HG02973 (cell line): ENCODE measurements around the gene SMNDC1.

ENCODE experiments used
- ATAC-seq: cut with Tn5 transposase; IDR thresholded peaks from one replicate; pipeline ENCODE4 v1.9.1; 2021; ENCODE audit warnings: moderate library complexity; ENCODE audit not compliant: unreplicated experiment

The SMNDC1 gene

DNA sequence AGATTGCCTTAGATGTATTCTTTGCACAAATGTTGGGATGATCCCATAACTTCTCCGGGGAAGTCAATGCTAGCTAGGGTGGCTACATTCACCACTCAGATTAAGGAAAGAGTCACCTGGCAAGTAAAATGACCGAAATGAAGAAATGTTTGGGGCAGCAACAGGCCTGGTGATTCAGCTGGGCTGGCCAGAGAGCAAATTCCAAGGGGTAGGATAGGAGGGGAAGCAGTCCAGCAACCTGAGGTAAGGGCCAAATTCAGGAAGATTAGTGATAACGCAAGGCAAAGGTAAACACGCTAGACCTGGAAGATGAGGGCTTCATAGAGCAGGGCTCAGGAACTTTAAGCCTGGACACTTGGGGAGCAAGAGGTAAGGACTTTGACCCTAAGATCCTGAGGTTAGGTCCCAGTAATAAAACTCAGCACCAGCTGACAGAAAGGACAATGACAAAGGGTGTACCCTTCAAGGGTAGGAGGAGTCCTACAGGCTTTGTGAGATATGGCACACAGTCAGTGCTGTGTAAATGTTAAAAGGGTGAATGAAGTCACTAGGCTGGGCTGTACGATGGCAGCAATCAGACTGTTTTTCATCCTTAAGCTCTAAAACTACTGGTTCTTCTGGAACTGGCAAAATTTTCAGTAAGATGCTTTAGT lies 22.7 kb upstream of the SMNDC1 start:
- ATAC-seq = no peak

DNA sequence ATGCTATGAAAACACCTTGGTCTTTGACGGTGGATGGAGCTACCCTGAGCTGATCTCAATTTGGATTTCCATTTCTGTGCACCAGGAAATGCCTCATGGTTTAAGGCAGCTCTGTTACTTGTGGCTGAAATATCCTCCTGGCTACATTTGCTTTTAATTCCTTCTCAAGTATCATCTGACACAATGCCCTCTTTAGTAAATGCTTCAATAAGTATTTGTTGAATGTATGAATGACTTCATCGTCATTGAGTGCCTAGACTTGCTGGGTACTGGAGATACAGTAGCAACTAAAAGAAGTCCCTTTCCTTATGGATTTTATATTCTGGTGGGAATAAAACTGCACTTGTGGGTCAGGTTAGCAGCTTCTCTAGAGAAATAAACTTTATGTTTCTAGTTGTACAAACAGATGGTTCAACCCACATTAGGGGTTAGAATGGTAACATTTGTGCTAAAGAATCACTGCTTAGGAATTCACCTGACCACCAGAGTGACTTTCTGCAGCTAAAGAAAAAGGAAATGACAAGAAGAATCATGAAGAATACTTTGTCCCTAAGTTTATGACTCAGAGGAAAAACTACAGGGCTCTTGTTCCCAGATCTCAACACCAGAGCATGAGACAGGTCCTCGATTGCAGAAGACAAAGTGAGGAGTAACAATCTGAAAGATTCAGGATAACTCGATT lies 21.8 kb upstream of the SMNDC1 start:
- no peak for ATAC-seq

DNA sequence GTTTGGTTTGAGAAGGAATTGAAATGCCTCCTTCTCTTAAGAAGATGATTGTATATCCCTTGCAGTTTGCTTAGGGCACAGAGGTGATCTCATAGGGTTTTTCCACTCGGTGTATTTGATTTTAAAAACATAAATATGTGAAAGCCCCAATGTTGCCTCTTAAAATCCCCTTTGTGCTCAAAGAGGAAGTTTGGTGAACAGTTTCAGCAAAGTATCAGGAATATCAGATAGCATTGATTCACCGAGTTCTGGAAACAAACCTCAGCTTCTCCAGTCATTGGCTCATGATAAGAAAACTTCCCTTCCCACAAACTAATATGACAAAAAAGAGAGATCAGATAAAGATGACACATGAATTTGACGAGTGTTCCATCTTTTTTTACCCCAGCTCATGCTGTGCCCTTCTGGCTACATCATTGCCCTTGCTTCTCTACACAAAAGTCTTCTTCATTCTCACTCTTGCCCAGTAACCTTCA lies 20.1 kb upstream of the SMNDC1 start:
- no peak for ATAC-seq

DNA sequence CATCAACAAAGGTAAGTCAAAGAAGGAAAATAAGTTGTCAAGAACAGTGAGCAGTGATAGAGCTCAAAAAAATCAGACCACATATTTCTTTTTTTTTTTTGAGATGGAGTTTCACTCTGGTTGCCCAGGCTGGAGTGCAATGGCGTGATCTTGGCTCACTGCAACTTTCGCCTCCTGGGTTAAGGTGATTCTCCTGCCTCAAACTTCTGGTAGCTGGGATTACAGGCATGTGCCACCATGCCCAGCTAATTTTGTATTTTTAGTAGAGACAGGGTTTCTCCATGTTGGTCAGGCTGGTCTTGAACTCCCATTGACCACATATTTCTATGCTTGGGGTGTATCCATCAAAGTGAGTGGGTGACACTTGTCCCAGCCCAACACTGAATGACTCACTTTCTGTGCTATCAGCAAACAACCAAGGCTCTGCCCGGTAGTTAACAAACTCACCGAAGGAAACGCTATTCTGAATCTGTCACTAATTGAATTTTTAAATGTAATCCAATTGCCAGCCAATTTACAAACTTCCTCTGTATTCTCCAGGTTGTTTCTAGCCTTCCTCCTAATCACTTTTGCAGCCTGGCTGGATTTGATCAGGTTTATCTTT lies 19.6 kb upstream of the SMNDC1 start:
- no peak for ATAC-seq

DNA sequence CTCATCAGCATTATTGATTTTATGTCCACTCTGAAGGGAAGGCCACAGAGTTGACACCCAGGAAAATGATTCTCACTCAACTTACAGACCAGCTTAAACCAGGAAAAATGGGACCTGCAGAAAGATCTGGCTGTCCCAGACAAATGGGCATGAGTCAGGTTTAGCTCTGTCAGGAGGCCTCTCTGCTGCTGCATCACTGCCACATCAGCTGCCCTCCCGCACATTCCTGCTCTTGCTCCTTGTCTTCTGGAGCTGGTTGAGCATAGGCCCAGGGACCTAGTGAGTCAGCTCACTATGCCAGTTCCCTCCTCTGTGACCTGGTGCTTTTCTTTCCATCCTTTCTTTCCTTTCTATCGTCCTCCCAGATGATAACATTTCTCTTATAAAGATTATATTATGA lies 18.8 kb upstream of the SMNDC1 start:
- no peak for ATAC-seq

DNA sequence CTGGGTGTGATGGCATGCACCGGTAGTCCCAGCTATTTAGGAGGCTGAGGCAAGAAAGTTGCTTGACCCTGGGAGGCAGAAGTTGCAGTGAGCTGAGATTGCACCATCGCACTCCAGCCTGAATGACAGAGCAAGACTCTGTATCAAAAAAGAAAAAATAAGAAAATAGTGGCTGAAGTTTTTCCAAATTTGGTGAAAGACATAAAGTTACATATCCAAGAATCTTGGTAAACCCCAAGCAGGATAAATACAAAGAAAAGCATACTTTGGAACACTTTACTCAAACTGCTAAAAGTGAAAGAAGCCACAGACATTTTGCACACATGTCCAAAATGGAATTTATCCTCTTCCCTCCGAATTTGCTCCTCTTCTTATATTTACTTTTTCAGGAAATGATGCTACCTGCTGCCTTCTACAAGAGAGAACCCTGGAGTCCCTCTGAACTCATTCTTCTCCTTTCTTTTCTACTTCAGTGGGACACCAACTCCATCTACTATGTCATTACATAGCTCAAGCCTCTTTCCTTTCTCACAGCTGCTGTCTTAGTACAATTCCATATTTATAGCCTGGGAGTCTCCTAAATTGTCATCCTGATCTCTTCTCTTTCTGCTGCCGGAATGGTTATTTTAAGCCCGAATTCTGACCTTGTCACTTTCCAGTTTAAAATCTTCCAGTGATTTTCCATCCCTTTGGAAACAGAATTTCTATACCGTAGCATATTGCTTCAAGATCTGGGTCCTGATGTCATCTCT lies 17.3 kb upstream of the SMNDC1 start:
- ATAC-seq = no peak

DNA sequence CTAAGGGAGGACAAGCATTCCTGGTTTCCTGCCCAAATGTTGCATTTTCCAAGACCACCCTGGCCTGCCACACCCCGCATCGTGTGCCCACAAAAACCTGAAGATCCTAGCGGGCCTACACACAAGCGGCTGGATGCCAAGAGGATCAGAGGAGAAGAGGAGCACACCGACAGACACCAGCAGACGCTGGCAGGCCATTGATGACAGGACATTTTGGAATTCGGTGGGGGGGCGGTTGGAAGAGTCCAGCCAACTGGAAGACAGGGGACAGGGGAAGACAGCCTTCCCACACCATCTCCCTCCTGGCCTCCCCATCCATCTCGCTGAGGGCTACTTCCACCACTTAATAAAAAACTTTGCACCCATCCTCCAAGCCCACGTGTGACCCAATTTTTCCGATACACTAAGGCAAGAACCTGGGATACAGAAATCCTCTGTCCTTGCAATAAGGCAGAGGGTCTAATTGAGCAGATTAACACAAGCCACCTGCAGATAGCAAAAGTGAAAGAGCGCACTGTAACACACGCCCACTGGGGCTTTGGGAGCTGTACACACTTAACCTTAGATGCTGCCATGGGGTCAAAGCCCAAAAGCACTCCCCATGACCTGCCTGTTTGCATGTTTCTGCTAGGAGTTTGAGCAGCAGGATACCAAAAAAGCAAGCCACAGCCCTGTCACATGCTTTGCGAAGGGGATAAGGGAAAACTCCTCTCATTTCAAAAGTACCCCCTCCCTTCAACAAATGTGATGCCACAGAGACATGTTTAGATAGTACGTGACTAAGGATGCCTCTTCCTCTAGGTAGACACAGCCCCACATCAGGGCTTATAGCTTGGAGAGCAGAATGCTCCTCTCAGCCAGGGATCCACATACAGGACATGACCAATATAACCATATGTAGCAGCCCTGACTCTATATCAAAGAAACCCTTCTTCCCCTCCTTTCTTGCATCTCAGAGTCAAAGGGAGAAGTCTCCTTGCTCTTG lies 13.4 kb upstream of the SMNDC1 start:
- no peak for ATAC-seq

DNA sequence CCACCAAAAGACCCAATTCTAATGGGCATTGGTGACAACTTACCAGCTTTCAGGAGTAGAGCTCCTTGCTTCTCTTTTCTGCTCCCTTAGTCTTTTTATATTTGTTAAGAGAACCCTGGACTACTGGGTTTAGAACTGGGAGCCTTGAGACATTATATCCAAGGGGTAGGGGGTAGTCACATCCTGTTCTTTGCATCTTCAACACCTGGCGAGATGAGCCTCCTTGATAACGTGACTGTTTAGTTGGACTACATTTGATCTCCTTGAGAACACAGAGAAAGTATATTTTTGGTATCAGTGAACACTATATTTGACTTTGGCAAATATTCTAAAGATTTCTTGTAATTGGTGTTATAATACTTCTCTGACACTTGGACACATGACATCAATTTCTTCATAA lies 9.0 kb upstream of the SMNDC1 start:
- no peak for ATAC-seq

DNA sequence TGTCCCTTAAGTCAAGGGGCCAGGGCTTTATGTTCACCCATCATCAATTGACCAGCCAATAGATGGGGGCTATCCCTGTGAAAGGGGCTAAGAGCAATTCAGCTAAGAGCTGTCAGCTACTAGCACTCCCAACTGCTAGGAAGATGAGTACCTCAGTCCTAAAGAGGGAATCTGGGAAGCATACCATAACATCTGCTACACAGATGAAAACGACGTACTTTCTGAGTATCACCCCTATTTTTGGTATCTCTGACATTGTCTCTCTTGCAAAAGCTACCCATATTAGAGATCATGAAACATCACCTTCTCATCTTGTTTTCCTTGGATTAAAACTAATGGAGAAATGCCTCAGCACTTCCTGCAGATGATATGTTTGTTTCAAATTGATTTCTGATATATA lies 7.5 kb upstream of the SMNDC1 start:
- no peak for ATAC-seq

DNA sequence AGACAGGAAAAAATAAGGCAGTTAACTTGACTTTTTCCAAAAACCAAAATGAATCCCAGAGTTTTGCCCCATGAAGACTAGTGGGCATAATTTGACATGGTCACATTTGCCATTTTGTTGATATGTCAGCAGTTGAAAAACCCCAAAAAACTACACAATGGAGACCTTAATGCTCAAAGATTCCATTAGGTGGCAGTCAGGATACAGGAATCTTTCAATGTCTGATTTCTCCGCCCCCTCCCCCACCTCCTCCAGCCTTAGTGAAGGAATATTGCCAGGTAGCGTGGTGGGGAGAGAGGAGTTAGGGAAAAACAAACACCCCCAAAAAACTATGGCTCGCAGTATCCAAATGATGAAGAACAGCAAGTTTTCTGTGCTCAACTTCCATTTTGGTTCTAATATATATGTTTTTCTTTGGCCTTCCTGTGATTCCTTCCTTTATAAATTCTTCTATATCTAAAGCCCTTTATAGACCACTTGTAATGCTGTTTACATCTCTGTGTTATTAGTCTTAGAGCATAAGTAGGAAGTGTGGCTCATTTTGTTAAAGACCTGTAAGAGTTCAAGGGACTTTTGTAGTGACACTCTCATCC lies 6.7 kb upstream of the SMNDC1 start:
- ATAC-seq = no peak

DNA sequence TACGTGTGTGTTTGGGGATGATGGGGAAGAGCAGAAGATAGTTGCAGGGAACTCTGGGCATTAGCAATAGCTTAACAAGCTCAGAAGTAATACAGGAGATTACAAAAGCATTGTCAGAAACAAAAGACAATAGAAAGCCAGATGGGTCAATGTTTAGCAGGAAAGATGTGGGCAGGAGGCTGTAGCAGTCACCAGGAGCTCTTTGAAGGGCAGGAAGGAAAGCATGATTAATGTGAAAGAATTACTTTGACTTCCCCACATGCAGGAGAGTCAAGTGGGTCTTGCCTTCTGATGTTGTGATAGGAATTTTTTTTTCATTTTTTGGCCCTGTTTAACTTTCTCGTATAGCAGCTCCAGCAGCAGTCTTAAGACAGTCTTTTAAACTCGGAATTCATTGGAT lies 6.0 kb upstream of the SMNDC1 start:
- no peak for ATAC-seq

DNA sequence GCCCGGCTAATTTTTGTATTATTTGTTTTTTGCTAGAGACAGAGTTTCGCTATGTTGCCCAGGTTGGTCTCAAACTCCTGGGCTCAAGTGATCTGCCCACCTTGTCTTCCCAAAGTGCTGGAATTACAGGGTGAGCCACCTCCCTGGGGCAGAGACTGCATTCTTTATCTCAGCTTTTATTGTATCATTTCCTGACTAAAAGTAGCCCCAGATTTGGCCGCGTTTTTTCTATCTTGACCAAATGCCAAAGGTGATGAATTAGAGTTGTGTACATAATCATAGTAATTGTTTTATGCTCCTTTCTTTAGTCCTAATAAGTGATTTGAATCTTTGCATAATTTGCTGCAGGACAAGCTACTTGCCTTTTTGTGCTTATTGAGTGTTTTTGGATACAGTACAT lies 3.1 kb upstream of the SMNDC1 start:
- ATAC-seq = no peak

DNA sequence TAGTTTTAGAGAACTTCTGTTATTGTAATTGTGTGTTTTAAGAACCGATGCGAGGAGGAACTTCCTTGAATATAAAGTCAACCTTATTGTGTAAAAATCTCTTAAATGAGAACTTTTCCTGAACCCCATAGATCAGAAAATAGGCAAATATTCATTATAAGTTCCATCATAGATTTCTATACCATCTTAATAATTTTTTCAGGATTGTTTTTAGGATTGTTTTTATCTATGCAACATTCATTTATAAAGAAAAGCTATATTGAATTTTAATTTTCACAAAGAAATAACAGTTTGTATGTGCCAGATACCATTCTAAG lies 1.7 kb upstream of the SMNDC1 start:
- no peak for ATAC-seq

DNA sequence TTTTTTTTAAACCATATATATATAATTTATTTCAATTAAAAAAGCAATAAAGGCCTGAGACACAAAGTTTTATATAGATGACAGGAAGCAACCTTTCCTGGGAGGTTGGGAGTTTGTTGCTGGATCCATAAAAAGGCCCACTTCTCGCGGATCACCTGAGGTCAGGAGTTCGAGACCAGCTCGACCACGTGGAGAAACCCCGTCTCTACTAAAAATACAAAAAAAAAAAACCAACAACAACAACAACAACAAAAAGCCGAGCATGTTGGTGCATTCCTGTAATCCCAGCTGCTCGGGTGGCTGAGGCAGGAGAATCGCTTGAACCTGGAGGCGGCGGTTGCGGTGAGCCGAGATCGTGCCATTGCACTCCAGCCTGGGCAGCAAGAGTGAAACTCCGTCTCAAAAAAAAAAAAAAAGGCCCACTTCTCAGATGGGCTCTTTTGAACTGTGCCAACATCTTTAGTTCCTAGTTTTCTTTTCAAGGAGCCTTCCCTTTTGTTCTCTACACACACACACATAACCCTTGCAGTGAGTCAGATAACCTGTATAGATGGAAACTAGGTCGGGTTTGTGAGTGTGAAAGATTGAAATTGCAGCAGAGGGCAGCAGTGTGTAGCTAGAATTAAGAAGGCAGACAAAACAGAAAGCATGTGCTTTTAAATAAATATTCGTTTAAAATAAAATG lies 1.2 kb upstream of the SMNDC1 start:
- peak; percentile 52 for ATAC-seq

DNA sequence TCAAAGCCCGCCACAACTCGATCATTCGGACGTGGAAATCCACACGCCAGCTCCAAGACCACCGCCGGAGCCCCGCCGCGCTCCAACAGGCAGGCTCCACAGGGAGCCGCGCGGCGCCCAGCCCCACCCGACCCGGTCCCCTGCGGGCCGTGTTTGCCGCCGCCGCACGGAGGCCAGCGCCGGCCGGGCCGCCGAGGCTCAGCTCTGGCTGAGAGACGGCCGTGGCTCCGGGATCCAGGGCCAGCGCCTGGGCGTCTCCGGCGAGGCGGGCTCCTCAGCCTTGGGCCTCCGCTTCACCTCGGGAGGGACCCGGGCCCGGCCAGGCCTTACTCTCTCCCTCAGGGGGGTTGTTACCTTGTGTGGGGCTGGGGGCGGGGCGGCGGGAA lies 333 bp downstream of the SMNDC1 start:
- ATAC-seq = peak; percentile 36

DNA sequence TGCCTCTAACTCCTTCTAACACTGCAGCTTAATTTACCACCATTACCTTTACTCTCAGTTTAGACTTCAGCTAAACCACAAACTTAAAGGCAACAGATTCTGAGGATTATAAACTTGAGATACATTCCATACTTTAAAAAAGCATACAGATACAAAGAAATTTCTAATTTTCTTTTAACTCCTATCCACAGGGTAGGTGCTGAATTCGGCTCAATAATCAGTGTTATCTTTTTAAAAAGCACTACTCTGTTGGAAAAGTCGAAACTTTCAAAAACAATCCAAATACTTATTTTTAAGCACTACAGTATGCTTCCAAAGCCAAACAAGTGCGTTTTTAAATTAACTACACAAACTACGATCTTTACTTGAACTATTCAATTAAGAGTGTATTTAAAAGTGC lies 1.0 kb downstream of the SMNDC1 start:
- ATAC-seq = no peak

DNA sequence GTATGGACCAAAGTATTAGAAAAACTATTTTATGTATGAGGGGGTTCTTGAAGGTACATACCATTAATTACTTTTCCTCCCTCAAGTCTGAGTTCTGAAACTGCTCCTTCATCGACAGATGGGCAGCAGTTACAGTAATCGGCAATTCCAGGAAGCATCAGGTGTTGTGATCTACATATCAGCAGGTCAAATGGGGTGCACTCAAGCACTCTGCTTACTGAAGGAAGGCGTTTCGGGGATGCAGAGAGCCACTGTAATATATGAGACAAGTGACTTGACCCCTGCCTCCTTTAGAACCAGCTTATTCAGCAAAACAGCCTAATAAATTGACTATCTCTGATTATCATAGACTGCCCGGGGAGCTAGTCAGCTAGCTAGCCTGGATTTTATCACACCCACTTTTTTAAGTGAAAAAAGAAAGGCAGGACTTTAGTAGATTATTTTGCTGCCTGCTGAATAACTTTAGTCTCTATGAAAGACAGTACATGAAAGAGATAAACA lies 4.2 kb downstream of the SMNDC1 start:
- ATAC-seq = no peak

DNA sequence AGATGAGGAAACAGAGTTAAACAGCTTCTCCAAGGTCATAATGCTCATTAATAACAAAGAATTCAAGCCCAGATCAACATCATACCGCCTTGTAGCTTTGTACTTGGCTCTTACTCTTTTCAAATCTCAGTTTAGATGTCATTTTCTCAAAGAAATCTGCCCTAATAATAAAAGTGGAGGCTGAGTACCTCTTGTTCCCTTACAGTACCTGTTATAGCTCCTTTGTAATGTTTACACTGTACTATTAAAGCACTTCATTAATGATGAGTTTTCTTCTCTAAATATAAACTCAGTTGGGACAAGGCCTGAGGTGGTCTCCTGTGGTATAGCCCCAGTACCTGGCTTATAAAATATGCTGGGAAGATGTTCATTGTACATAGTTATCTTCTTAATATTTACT lies 7.8 kb downstream of the SMNDC1 start:
- no peak for ATAC-seq

DNA sequence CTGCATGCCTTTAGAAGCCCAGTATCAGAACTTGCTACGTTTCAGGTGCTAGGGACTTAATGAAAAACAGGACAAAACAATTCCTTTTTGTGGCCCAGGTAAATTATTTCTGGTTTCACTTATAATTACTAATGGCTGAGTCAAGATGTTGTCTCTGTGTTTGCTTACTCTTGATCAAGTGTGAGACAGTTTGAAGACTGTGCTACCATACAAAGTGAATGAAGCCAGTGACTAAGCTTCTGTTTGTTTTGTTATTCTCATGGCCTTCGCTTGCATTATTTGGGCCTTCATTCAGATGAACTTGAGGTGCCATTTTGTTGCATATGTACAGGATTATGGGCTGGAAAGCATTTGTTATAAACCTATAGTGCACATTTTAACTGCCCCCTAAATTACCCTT lies 17.9 kb downstream of the SMNDC1 start:
- ATAC-seq = no peak

DNA sequence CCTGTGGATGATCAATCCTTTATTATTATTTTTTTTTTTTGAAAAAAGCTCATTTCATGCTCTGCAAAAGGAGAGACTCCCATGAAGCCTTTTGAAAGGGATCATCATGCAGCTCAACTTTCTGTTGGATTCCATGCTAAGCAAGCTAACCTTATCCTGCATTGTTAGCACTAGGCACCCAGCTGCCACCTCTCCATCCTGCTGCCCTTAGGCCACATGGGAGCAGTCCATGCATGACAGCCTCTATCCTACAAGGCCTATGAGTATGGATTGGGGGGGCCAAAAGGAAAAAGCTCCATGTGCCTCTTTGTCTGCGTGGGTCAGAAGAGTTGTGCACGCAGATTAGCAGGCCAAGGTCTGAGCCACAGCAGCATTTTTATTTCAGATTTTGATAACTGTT lies 19.2 kb downstream of the SMNDC1 start:
- ATAC-seq = no peak
